ENCODE results near the gene ACTR2. TPM values are rescaled to one million over a fixed set of nuclear protein-coding genes. Genes with fewer than 3 reads are reported as not detected.

ACTR2 gene
- total RNA-seq, 1 experiment from 2014 or later, result 199 TPM

- no peaks in the 10 kb centered on the region for H3K9me3 ChIP-seq (ENCODE audit: control insufficient read depth in 1 of 2, insufficient read depth in 1 of 2, low read depth in 1 of 2, low read length in 2 of 2)
- H3K79me2 ChIP-seq (ENCODE audit: insufficient read depth, low read length), result peaks cover 96% of the 10 kb centered on the region
- TF ChIP-seq CBX3 (IDR thresholded peaks at IDR 0.05; ENCODE audit: low read depth) (no peak), FOSL1 (IDR thresholded peaks at IDR 0.05; ENCODE audit: low read depth) (no peak), EZH2 (IDR thresholded peaks at IDR 0.05) (no peak), SIN3A (IDR thresholded peaks at IDR 0.05; ENCODE audit: low read depth) (no peak), ZBTB33 (IDR thresholded peaks at IDR 0.05; ENCODE audit: extremely low read depth, insufficient replicate concordance, low read length) (no peak), ATF3 (IDR thresholded peaks at IDR 0.05) (no peak), CTCF (IDR thresholded peaks at IDR 0.05 in 2 of 3, conservative IDR thresholded peaks at IDR 0.05 in 1 of 3; ENCODE audit: borderline replicate concordance in 1 of 3, insufficient read depth in 1 of 3, low read depth in 2 of 3, low read length in 2 of 3) (no peak), ZNF274 (IDR thresholded peaks at IDR 0.05; ENCODE audit: low read depth, low read length) (no peak), POLR2A (IDR thresholded peaks at IDR 0.05; ENCODE audit: borderline replicate concordance, extremely low read depth, insufficient read depth, insufficient read length) (no peak), SP1 (IDR thresholded peaks at IDR 0.05; ENCODE audit: low read depth) (no peak), CEBPB (IDR thresholded peaks at IDR 0.05; ENCODE audit: low read depth) (no peak), EGR1 (IDR thresholded peaks at IDR 0.05; ENCODE audit: low read depth) (no peak), EZH2phosphoT487 (IDR thresholded peaks at IDR 0.05; ENCODE audit: borderline replicate concordance) (no peak), JUND (IDR thresholded peaks at IDR 0.05) (no peak), RAD21 (IDR thresholded peaks at IDR 0.05; ENCODE audit: low read depth) (no peak), ELF1 (IDR thresholded peaks at IDR 0.05; ENCODE audit: borderline replicate concordance, low read depth) (no peak), TCF7L2 (IDR thresholded peaks at IDR 0.05; ENCODE audit: borderline replicate concordance, extremely low read depth, insufficient read depth, insufficient read length) (no peak), ZFX (IDR thresholded peaks at IDR 0.05) (no peak), SRF (IDR thresholded peaks at IDR 0.05; ENCODE audit: low read depth) (no peak), POLR2AphosphoS5 (IDR thresholded peaks at IDR 0.05; ENCODE audit: low read depth, low read length) (no peak)
- no peak overlapping the region for H2AFZ ChIP-seq (ENCODE audit: low read depth, low read length, poor library complexity, severe bottlenecking)
- intact Hi-C loops (cut with micrococcal nuclease), result no loop called here
- H3K36me3 ChIP-seq (ENCODE audit: control insufficient read depth in 1 of 2, insufficient read depth in 2 of 2, low read length in 2 of 2), result 0 out of 4 replicates have a peak, but pooled peaks cover 0 to 2% of the 10 kb centered on the region in 2 experiments
- H3K4me2 ChIP-seq (ENCODE audit: low read length), result no peak overlapping the region
- no peak overlapping the region for H3K9ac ChIP-seq (ENCODE audit: low read length)
- CTCF ChIA-PET, result no interaction called here
- peaks cover 7 to 25% of the 10 kb centered on the region in 2 experiments; a peak in 3 of 4 replicates for H3K4me1 ChIP-seq (ENCODE audit: control insufficient read depth in 1 of 2, insufficient read depth in 2 of 2, low read length in 2 of 2)
- RAD21 ChIA-PET (ENCODE audit: low non-redundant PET in 1 of 2, low total read pairs in 2 of 2, uncharacterized antibody in 2 of 2, unreplicated experiment in 2 of 2), result no interaction called here
- H3K27me3 ChIP-seq (ENCODE audit: insufficient read depth, low read length), result no peaks in the 10 kb centered on the region
- H3K27ac ChIP-seq (ENCODE audit: low read depth, low read length), result no peak overlapping the region
- no peak for ATAC-seq
- no peak overlapping the region for H3K4me3 ChIP-seq (replicated peaks in 1 of 2; ENCODE audit: low read depth in 1 of 2, low read length in 2 of 2)
- H4K20me1 ChIP-seq (ENCODE audit: insufficient read depth), result 0 out of 2 replicates have a peak, but pooled peaks cover 2% of the 10 kb centered on the region
- DNase-seq (ENCODE audit: low read depth, low spot score), result no peak
- H3K9me2 ChIP-seq (ENCODE audit: insufficient read depth), result no peaks in the 10 kb centered on the region
- POLR2A ChIA-PET, result no interaction called here
- no TSS peak for BruUV-seq (replicated peaks)
Observed at GRCh38 chr2:65231121-65231520, 3.5 kb downstream of the ACTR2 start.
